Astrocyte of the cerebellum (primary cell): Measurements from ENCODE around the gene RNF217.

Experiments
- DNase-seq: peaks from one replicate; pipeline ENCODE4 v3.0.0-alpha.2; 2011; ENCODE audit warnings: low read depth
- H3K4me3 ChIP-seq: 2 replicates; pipeline ENCODE4 v1.5.1; 2011; ENCODE audit warnings: mild to moderate bottlenecking, low read depth, low read length, moderate library complexity
- in situ Hi-C: cut with HindIII; loops from 2 replicates; pipeline ENCODE4 v1.10.0; 2017; ENCODE audit warnings: low sequenced_read_pairs
- TF ChIP-seq, protein P1 (sequence below): IDR thresholded peaks from 2 replicates; pipeline ENCODE4 v1.5.1; 2012; ENCODE audit warnings: low read length, low read depth, moderate library complexity, mild to moderate bottlenecking; ENCODE audit errors: missing control alignments

RNF217 gene

DNA sequence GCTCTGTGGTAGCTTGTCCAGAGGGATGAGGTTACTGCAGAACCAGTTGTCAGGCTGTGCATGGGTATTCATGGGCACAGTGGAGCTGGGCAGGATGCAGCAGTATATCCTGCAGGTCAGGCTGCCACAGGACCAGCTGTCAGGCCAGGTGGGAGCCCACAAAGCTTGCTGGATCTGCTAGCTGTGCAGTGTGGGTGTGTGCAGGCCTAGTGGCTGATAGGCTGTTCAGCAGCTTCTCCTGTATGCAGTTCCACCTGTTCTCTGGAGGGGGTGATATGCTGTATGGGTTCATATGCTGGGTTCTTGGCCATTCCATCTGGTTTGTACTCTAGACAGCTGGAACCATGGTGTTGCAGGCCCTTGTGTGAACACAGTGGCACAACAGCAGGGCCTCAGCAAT lies 150.7 kb downstream of the RNF217 start:
- no peak for DNase-seq
- in situ Hi-C loops = loop anchor here (5.0 kb wide), 1 partner anchor 251 kb away; no protein-coding TSS in a partner anchor
- H3K4me3 ChIP-seq = no peak overlapping the region
- TF ChIP-seq, protein P1, sequence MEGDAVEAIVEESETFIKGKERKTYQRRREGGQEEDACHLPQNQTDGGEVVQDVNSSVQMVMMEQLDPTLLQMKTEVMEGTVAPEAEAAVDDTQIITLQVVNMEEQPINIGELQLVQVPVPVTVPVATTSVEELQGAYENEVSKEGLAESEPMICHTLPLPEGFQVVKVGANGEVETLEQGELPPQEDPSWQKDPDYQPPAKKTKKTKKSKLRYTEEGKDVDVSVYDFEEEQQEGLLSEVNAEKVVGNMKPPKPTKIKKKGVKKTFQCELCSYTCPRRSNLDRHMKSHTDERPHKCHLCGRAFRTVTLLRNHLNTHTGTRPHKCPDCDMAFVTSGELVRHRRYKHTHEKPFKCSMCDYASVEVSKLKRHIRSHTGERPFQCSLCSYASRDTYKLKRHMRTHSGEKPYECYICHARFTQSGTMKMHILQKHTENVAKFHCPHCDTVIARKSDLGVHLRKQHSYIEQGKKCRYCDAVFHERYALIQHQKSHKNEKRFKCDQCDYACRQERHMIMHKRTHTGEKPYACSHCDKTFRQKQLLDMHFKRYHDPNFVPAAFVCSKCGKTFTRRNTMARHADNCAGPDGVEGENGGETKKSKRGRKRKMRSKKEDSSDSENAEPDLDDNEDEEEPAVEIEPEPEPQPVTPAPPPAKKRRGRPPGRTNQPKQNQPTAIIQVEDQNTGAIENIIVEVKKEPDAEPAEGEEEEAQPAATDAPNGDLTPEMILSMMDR = no peak

DNA sequence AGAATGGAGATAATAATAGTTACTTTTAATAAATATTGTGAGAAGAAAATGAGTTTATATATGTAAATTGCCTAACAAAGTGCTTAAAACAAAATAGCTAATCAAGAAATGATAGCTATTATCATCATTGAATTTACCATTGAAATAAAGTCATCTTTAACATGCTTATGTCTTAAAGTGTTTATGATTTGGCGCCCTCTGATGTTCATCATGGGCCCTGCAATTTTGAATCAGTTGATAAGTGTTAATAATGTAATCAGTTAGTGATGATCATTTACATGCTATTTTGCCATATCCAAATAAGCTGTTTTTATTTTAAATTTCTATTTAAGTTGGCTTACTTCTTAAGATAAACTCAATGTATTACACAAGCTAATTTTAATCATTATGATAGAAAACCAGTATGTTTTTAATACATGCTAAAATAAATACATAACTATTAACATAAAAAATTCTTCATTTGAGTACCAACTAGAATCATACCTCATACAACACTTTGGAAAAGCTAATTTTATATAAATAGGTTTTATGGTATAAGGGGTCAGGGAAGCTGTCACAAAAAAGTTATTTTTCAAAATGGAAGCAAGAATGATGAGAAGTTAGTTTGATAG lies 152.1 kb downstream of the RNF217 start:
- in situ Hi-C loops = loop anchor here (5.0 kb wide), 1 partner anchor 252 kb away; no protein-coding TSS in a partner anchor
- no peak overlapping the region for H3K4me3 ChIP-seq
- TF ChIP-seq, protein P1 = peak; percentile 76
- DNase-seq = peak; percentile 47

- TF ChIP-seq, protein P1 = no peak
- DNase-seq = no peak
- H3K4me3 ChIP-seq = no peak overlapping the region
- in situ Hi-C loops = no loop called here
Observed at GRCh38 chr6:125116170-125116569, 153.9 kb downstream of the RNF217 start.

DNA sequence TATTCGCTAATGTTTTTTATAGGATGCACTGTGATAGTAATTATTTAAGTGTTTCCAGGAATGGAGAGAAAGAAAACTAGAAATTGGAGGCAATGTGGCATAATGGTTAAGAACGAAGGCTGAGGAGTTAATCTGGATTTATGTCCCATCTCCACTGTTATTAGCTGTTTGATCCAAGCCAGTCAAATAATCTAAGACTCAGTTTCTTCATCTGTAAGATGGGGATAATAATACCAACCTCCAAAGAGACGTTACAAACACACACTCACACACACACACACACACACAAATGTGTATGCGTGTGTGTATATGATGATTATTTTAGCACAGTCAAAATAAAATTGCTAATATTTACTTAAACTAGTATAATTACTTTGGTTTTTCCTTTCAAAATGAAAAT lies 154.5 kb downstream of the RNF217 start:
- in situ Hi-C loops = no loop called here
- TF ChIP-seq, protein P1 = no peak
- no peak for DNase-seq
- no peak overlapping the region for H3K4me3 ChIP-seq

GRCh38 chr6:125117818-125118217 lies 155.6 kb downstream of the RNF217 start:
- no peak for DNase-seq
- in situ Hi-C loops = no loop called here
- TF ChIP-seq, protein P1 = no peak
- H3K4me3 ChIP-seq = no peak overlapping the region

- TF ChIP-seq, protein P1 = no peak
- no peak for DNase-seq
- in situ Hi-C loops = no loop called here
- H3K4me3 ChIP-seq = no peak overlapping the region
Observed at GRCh38 chr6:125120054-125120590, 157.9 kb downstream of the RNF217 start.
